Measurements from ENCODE around the gene ACSM2A. TPM values are rescaled to one million over a fixed set of nuclear protein-coding genes. Genes with fewer than 3 reads are reported as not detected.
A peak's percentile ranks its signal among the peaks of the same experiment; 100 is the strongest.

The ACSM2A gene
- total and polyA plus RNA-seq, 10 of the 15 experiments (the other 5 are each of a cell fraction or from before 2014, with no cell fraction given), result not detected

GRCh38 chr16:20411055-20411454 lies 40.3 kb upstream of the ACSM2A start:
- Histone ChIP-seq H3K4me2 (ENCODE audit: control insufficient read depth, insufficient read depth) (no peak overlapping the region), H3K79me2 (ENCODE audit: control insufficient read depth, insufficient read depth, low read length) (no peaks in the 10 kb centered on the region), H3K4me1 (ENCODE audit: control insufficient read depth, insufficient read depth, low read length) (peaks cover 6% of the 10 kb centered on the region), H3K36me3 (ENCODE audit: control insufficient read depth in 2 of 2, insufficient read depth in 2 of 2, low read length in 1 of 2) (no peaks in the 10 kb centered on the region), H3K9ac (ENCODE audit: control insufficient read depth, insufficient read depth, low read length) (no peak overlapping the region), H3K9me3 (replicated peaks; ENCODE audit: control insufficient read depth, insufficient read depth, low read length) (no peaks in the 10 kb centered on the region), H2AFZ (ENCODE audit: control insufficient read depth, low read depth, low read length) (no peak overlapping the region), H3K27me3 (replicated peaks in 1 of 2; ENCODE audit: control insufficient read depth in 2 of 2, insufficient read depth in 2 of 2, low read length in 1 of 2) (no peaks in the 10 kb centered on the region), H4K20me1 (ENCODE audit: control insufficient read depth, insufficient read depth) (no peaks in the 10 kb centered on the region), H3K4me3 (no peak overlapping the region), H3K27ac (ENCODE audit: control insufficient read depth, insufficient read depth) (no peak overlapping the region)
- TF ChIP-seq RUNX3 (IDR thresholded peaks at IDR 0.05; ENCODE audit: low read length), result peak; percentile 56; the same call in 1 of the 2 replicates
- no peak for TF ChIP-seq NBN (IDR thresholded peaks at IDR 0.05)
- TF ChIP-seq EZH2 (IDR thresholded peaks at IDR 0.05; ENCODE audit: borderline replicate concordance, control insufficient read depth, low read depth, low read length), result no peak
- TF ChIP-seq ZZZ3 (IDR thresholded peaks at IDR 0.05; ENCODE audit: control insufficient read depth, insufficient read length, low read depth), result no peak
- TF ChIP-seq IRF3 (IDR thresholded peaks at IDR 0.05), result no peak
- ChIA-PET POLR2A (no interaction called here), SMC1A (ENCODE audit: uncharacterized antibody, unreplicated experiment) (no interaction called here), CTCF (no interaction called here), RAD21 (ENCODE audit: unreplicated experiment) (no interaction called here)
- BruUV-seq (replicated peaks), result no TSS peak
- ATAC-seq, result peak; percentile 49
- in situ Hi-C loops (cut with MboI) (no loop called here), intact Hi-C loops (cut with micrococcal nuclease; ENCODE audit: unreplicated experiment) (no loop called here)
- FAIRE-seq, result peak; percentile 65
- WGBS (ENCODE audit: insufficient coverage, insufficient replicate concordance, low lambda C conversion rate, missing lambda C conversion rate), result 38% methylated on average over 2 of the region's 2 CpGs
- no peak for DNase-seq (ENCODE audit: low read depth, low spot score)

- H4K20me1 ChIP-seq (ENCODE audit: control insufficient read depth, insufficient read depth), result no peaks in the 10 kb centered on the region
- DNase-seq (ENCODE audit: low read depth, low spot score) (no peak), FAIRE-seq (no peak), ATAC-seq (no peak)
- H3K79me2 ChIP-seq (ENCODE audit: control insufficient read depth, insufficient read depth, low read length), result no peaks in the 10 kb centered on the region
- SMC1A ChIA-PET (ENCODE audit: uncharacterized antibody, unreplicated experiment), result no interaction called here
- H3K36me3 ChIP-seq (ENCODE audit: control insufficient read depth in 2 of 2, insufficient read depth in 2 of 2, low read length in 1 of 2), result no peaks in the 10 kb centered on the region
- H3K4me3 ChIP-seq, result no peak overlapping the region
- H2AFZ ChIP-seq (ENCODE audit: control insufficient read depth, low read depth, low read length), result no peak overlapping the region
- in situ Hi-C loops (cut with MboI), result no loop called here
- no peaks in the 10 kb centered on the region for H3K4me1 ChIP-seq (ENCODE audit: control insufficient read depth, insufficient read depth, low read length)
- H3K9ac ChIP-seq (ENCODE audit: control insufficient read depth, insufficient read depth, low read length), result no peak overlapping the region
- no peaks in the 10 kb centered on the region for H3K9me3 ChIP-seq (replicated peaks; ENCODE audit: control insufficient read depth, insufficient read depth, low read length)
- no TSS peak for BruUV-seq (replicated peaks)
- 0% methylated on average over 1 of the region's 1 CpG for WGBS (ENCODE audit: insufficient coverage, insufficient replicate concordance, low lambda C conversion rate, missing lambda C conversion rate)
- no peak overlapping the region for H3K27ac ChIP-seq (ENCODE audit: control insufficient read depth, insufficient read depth)
- H3K27me3 ChIP-seq (replicated peaks in 1 of 2; ENCODE audit: control insufficient read depth in 2 of 2, insufficient read depth in 2 of 2, low read length in 1 of 2), result no peaks in the 10 kb centered on the region; a peak in 1 of 4 replicates
- H3K4me2 ChIP-seq (ENCODE audit: control insufficient read depth, insufficient read depth), result no peak overlapping the region
- POLR2A ChIA-PET, result interaction anchor here (0.7 kb wide), 1 partner anchor 424 kb away, joined by 5 read pairs; no protein-coding TSS in a partner anchor
- CTCF ChIA-PET, result no interaction called here
- RAD21 ChIA-PET (ENCODE audit: unreplicated experiment), result no interaction called here
- intact Hi-C loops (cut with micrococcal nuclease; ENCODE audit: unreplicated experiment), result no loop called here
- TF ChIP-seq ZNF24 (IDR thresholded peaks at IDR 0.05), result no peak
- TF ChIP-seq SPI1 (IDR thresholded peaks at IDR 0.05; ENCODE audit: borderline replicate concordance, insufficient read depth, low read depth, low read length), result no peak
- TF ChIP-seq, protein P1, sequence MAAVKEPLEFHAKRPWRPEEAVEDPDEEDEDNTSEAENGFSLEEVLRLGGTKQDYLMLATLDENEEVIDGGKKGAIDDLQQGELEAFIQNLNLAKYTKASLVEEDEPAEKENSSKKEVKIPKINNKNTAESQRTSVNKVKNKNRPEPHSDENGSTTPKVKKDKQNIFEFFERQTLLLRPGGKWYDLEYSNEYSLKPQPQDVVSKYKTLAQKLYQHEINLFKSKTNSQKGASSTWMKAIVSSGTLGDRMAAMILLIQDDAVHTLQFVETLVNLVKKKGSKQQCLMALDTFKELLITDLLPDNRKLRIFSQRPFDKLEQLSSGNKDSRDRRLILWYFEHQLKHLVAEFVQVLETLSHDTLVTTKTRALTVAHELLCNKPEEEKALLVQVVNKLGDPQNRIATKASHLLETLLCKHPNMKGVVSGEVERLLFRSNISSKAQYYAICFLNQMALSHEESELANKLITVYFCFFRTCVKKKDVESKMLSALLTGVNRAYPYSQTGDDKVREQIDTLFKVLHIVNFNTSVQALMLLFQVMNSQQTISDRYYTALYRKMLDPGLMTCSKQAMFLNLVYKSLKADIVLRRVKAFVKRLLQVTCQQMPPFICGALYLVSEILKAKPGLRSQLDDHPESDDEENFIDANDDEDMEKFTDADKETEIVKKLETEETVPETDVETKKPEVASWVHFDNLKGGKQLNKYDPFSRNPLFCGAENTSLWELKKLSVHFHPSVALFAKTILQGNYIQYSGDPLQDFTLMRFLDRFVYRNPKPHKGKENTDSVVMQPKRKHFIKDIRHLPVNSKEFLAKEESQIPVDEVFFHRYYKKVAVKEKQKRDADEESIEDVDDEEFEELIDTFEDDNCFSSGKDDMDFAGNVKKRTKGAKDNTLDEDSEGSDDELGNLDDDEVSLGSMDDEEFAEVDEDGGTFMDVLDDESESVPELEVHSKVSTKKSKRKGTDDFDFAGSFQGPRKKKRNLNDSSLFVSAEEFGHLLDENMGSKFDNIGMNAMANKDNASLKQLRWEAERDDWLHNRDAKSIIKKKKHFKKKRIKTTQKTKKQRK (IDR thresholded peaks at IDR 0.05; ENCODE audit: low read depth, low read length), result no peak
- no peak for TF ChIP-seq ETV6 (conservative IDR thresholded peaks at IDR 0.05 in 1 of 2, IDR thresholded peaks at IDR 0.05 in 1 of 2; ENCODE audit: borderline replicate concordance in 1 of 2, low read depth in 1 of 2)
- no peak for TF ChIP-seq IRF4 (IDR thresholded peaks at IDR 0.05; ENCODE audit: low read depth, low read length)
- TF ChIP-seq BMI1 (IDR thresholded peaks at IDR 0.05; ENCODE audit: borderline replicate concordance), result no peak
- TF ChIP-seq ZNF622 (IDR thresholded peaks at IDR 0.05), result no peak
- no peak for TF ChIP-seq NFYB (IDR thresholded peaks at IDR 0.05; ENCODE audit: insufficient read depth, low read depth, low read length)
- TF ChIP-seq EP300 (IDR thresholded peaks at IDR 0.05; ENCODE audit: borderline replicate concordance in 1 of 2, control insufficient read depth in 1 of 2, low read depth in 2 of 2, low read length in 2 of 2), result no peak
- no peak for TF ChIP-seq SMAD5 (IDR thresholded peaks at IDR 0.05; ENCODE audit: low read depth)
These were observed 35.8 kb upstream of the ACSM2A start for GRCh38 chr16:20415541-20415940.

All from GM12878 (cell line).